SIG-M5 (cell line): ENCODE measurements around the gene KAT14.
"Not testable (repeated sequence)": the region's sequence is repeated elsewhere in the genome, so short reads cannot be mapped to it uniquely, and the experiment has no call there.

Experiments
- DNase-seq: peaks from one replicate; lab custom pipeline; 2025; lab: John Stamatoyannopoulos, UW

The KAT14 gene

DNA sequence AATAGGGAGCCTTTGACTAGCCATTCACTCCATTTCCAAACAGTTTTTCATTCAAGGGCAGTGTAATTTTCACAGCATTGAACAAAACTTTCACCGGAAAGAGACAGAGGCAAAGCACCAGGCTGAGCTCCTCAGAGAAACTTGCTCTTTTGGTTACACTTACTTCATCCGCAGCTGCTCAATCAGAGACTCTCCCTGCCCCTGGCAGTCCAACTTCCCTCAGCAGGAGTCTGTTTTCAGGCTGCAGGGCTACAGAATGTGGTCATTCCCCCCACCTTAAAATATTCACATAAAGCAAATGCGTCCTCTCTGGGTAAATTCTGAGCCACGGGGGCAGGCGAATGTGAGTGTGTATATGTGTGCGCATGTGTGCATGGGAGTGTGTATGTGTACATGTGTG lies 80.6 kb downstream of the KAT14 start:
- no peak for DNase-seq

DNA sequence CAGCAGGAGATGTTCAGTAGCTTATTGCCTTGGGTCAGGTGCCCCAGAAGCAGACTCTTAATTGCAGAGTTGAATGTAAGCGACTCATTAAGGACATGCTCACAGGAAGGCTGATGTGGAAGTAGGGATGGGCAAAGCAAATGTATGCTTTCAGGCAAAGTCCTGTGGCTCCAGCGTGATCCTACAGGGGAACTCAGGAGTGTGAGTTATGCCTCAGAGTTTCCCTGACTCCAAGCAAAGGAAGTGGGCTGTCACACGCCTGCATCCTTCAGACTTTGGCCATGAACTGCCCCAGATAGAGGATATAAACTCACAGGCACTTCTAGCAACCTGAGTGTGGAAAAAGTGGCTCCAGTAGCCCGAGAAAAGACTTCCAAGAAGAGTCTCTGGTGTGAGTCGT lies 85.7 kb downstream of the KAT14 start:
- DNase-seq = no peak

DNA sequence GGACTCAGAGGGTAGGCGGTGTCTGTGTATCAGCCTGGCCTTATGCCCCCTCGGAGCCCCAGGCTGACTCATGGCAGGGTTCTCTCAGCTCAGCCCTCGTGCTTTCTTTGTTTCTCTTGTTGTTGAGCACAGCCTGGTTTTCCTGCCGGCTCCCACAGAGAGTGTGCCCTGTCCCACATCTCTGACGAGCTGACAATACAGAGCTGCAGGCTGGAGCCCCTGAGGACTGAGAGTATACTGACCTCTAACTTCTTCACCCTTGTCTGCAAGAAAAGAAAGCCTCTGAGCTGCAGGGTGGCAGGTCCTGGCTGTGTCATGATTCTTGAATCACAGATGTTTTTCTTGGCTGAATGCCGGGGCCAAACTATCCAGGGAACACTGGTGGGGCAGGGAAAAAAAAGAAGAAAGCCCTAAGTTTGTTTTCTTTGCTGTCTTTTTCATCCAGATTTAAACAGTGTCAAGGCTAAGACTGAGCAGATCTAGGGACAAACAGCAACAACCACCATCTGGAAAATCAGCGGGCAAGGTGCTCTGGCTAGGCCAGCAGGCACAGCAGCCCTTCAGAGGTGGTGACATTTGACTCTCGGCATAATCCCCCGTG lies 87.4 kb downstream of the KAT14 start:
- DNase-seq = no peak

DNA sequence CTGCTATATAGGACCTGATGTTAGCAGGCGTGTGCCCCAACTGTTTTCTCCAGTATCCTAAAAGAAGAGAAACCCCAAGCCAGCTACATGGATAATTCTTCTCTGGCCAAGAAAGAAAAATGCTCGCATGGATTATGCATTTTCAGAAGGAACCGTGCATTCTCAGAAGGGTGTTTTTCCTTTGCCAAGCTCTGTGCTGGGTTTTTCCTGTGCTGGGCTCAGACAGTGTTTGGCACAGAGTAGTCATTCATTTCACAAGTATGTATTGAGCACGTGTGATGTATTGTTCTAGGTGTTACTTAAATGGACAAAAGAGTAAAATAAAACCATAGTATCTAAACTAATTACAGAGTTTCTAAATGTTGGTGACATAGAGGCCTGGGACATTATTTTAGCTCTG lies 88.0 kb downstream of the KAT14 start:
- DNase-seq = no peak

DNA sequence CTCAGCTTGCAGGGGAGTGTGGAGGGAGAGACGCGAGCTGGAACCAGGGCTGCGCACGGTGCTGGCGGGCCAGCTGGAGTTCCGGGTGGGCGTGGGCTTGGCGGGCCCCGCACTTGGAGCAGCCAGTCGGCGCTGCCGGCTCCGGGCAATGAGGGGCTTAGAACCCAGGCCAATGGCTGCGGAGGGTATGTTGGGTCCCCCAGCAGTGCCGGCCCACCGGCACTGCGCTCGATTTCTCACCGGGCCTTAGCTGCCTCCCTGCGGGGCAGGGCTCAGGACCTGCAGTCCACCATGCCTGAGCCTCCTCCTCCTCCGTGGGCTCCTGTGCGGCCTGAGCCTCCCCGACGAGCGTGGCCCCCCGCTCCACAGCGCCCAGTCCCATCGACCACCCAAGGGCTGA lies 89.1 kb downstream of the KAT14 start:
- DNase-seq = not testable (repeated sequence)

DNA sequence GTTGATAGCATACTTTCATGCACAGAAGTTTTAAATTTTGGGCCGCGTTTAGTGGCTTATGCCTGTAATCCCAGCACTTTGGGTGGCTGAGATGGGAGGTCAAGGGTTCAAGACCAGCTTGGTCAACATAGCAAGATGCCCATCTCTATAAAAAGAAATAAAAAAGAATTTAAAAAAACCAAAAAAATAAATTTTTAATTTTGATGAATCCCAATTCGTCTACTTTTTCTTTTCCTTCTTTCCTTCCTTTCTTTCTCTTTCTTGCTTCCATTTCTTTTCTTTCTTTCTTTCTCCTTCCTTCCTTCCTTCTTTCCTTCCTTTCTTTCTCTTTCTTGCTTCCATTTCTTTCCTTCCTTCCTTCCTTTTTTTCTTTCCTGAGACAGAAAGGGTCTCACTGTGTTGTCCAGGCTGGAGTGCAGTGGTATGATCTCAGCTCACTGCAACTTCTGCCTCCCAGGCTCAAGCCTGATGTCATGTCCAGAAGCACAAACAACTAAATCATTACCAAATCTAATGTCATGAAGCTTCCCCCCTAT lies 95.8 kb downstream of the KAT14 start:
- DNase-seq = no peak
